CD8-positive, alpha-beta memory T cell (primary cell): ENCODE measurements around the gene RAB8B. TPM values are rescaled to one million over a fixed set of nuclear protein-coding genes. Genes with fewer than 3 reads are reported as not detected.

Experiments used
- CTCF ChIA-PET: fragments of 350-600 bp; sonication (Branson Sonifier 250); formaldehyde crosslinking; loops from one replicate; lab custom pipeline; 2021; ENCODE audit warnings: antibody characterized with exemption; lab: Charles Lee
- POLR2A ChIA-PET: fragments of 350-600 bp; sonication (Branson Sonifier 250); formaldehyde crosslinking; loops from one replicate; lab custom pipeline; 2021; ENCODE audit warnings: antibody characterized with exemption; lab: Charles Lee
- DNase-seq, 5 donors: peaks; one replicate each; pipeline versions ENCODE4 v3.0.0 to v3.0.0-alpha.2; 2020 to 2022; ENCODE audit warnings: mixed read lengths in 1 of 5
- H3K27ac ChIP-seq: one replicate; pipeline ENCODE4 v1.7.0; 2013; ENCODE audit warnings: low read depth, mild to moderate bottlenecking, low read length, moderate library complexity
- H3K27me3 ChIP-seq: 2 replicates; pipeline ENCODE4 v1.7.0; 2013; ENCODE audit warnings: low read length, mild to moderate bottlenecking; ENCODE audit not compliant: insufficient read depth, poor library complexity, severe bottlenecking
- H3K36me3 ChIP-seq: 2 replicates; pipeline ENCODE4 v1.7.0; 2013; ENCODE audit warnings: mild to moderate bottlenecking, low read length, moderate library complexity; ENCODE audit not compliant: insufficient read depth
- H3K4me1 ChIP-seq: 2 replicates; pipeline ENCODE4 v1.7.0; 2013; ENCODE audit warnings: mild to moderate bottlenecking, low read length, moderate library complexity; ENCODE audit not compliant: insufficient read depth
- H3K4me3 ChIP-seq: 2 replicates; pipeline ENCODE4 v1.7.0; 2013; ENCODE audit warnings: mild to moderate bottlenecking, low read length
- H3K9me3 ChIP-seq: 2 replicates; pipeline ENCODE4 v1.7.0; 2013; ENCODE audit warnings: mild to moderate bottlenecking, low read length
- H3K27ac Mint-ChIP-seq, 8 donors: one replicate each; pipeline ENCODE4 v1.8.0; 2020 to 2021; ENCODE audit warnings: mixed read lengths in 8 of 8, mild to moderate bottlenecking in 6 of 8, inconsistent platforms in 3 of 8, moderate library complexity in 3 of 8
- H3K27me3 Mint-ChIP-seq, 2 donors: one replicate each; pipeline ENCODE4 v1.8.0; 2020 to 2021; ENCODE audit warnings: mixed read lengths in 2 of 2, mild to moderate bottlenecking in 1 of 2, moderate library complexity in 1 of 2
- H3K36me3 Mint-ChIP-seq, 3 donors: one replicate each; pipeline ENCODE4 v1.8.0; 2020 to 2021; ENCODE audit warnings: mixed read lengths in 3 of 3, inconsistent platforms in 1 of 3, mild to moderate bottlenecking in 1 of 3
- H3K4me1 Mint-ChIP-seq, 3 donors: one replicate each; pipeline ENCODE4 v1.8.0; 2020 to 2021; ENCODE audit warnings: mixed read lengths in 3 of 3, inconsistent platforms in 1 of 3, mild to moderate bottlenecking in 1 of 3
- H3K4me3 Mint-ChIP-seq, 7 donors: one replicate each; pipeline ENCODE4 v1.8.0; 2020 to 2021; ENCODE audit warnings: mixed read lengths in 7 of 7, mild to moderate bottlenecking in 6 of 7, moderate library complexity in 4 of 7, inconsistent platforms in 2 of 7
- H3K9me3 Mint-ChIP-seq, 5 donors: one replicate each; pipeline ENCODE4 v1.8.0; 2020 to 2022; ENCODE audit warnings: mixed read lengths in 5 of 5, mild to moderate bottlenecking in 3 of 5, moderate library complexity in 2 of 5, inconsistent platforms in 1 of 5
- polyA plus RNA-seq: library from polyadenylated mRNA; unstranded; fragments of 300-500 nt; fragmentation: Illumina TruSeq; gene quantifications from one replicate; pipeline ENCODE4 v1.2.3, GENCODE V29; 2021
- total RNA-seq, 2 experiments: library from RNA; stranded (reverse); gene quantifications; one replicate each; pipeline ENCODE4 v1.2.3, GENCODE V29; 2021

The RAB8B gene
- total and polyA plus RNA-seq, 3 experiments from 2014 or later: 52.9 to 169 (median 165) TPM

GRCh38 chr15:63301088-63301487 is 111.7 kb downstream of the RAB8B start:
- Mint-ChIP-seq H3K4me3 (no peak overlapping the region), H3K27me3 (no peaks in the 10 kb centered on the region), H3K36me3 (peaks cover 24 to 75% (median 34%) of the 10 kb centered on the region in 3 donors), H3K4me1 (peaks cover 3 to 5% (median 4%) of the 10 kb centered on the region in 3 donors), H3K27ac (no peak overlapping the region), H3K9me3 (no peaks in the 10 kb centered on the region)
- CTCF ChIA-PET: no interaction called here
- H3K4me3 ChIP-seq: no peak overlapping the region
- H3K36me3 ChIP-seq: peaks cover 13% of the 10 kb centered on the region
- no peaks in the 10 kb centered on the region for H3K27me3 ChIP-seq
- H3K9me3 ChIP-seq: no peaks in the 10 kb centered on the region
- POLR2A ChIA-PET: no interaction called here
- no peak overlapping the region for H3K27ac ChIP-seq
- DNase-seq: no peak
- no peaks in the 10 kb centered on the region for H3K4me1 ChIP-seq

GRCh38 chr15:63305260-63305659 is 115.9 kb downstream of the RAB8B start:
- H3K36me3 Mint-ChIP-seq: peaks cover 27 to 59% (median 36%) of the 10 kb centered on the region in 3 donors
- no peak overlapping the region for H3K4me3 Mint-ChIP-seq
- no peaks in the 10 kb centered on the region for H3K27me3 Mint-ChIP-seq
- Histone ChIP-seq H3K27ac (no peak overlapping the region), H3K9me3 (no peaks in the 10 kb centered on the region), H3K27me3 (no peaks in the 10 kb centered on the region), H3K4me1 (no peaks in the 10 kb centered on the region), H3K36me3 (peaks cover 13% of the 10 kb centered on the region), H3K4me3 (no peak overlapping the region)
- ChIA-PET CTCF (no interaction called here), POLR2A (no interaction called here)
- H3K27ac Mint-ChIP-seq: no peak overlapping the region
- H3K9me3 Mint-ChIP-seq: no peaks in the 10 kb centered on the region
- H3K4me1 Mint-ChIP-seq: no peaks in the 10 kb centered on the region
- no peak for DNase-seq

DNA sequence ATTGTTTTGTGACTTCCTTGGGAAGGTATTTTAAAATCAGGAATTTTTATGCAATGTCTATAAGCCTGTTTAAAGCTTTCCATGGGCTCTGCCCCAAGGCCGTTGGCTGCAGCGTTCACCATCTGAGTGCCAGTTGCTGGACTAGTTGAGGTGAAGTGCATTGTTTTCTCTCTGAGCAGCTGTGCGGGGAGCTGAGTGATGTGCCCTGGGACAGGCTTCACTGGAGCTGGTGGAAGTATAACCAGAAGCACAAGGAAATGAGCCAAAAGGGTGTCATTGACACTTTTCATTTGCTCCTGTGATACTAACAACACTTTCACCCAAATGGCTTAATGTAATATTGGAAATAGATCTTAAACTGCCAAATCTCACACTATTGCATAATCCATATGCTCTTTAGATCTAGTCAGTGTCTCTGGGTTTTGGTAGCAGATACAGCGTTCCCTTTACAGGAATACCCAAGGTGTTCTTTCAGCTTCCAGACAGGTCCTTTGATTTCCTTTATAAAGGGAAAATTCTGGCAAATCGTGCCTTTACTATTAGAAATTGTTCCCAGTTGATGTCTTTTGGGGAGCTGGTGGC is 117.2 kb downstream of the RAB8B start:
- ChIA-PET CTCF (interaction anchor here (0.8 kb wide), 1 partner anchor 10 kb away, joined by 3 read pairs; no protein-coding TSS in a partner anchor), POLR2A (no interaction called here)
- H3K27me3 Mint-ChIP-seq: no peaks in the 10 kb centered on the region
- H3K4me1 Mint-ChIP-seq: no peaks in the 10 kb centered on the region
- DNase-seq: no peak
- Histone ChIP-seq H3K9me3 (no peaks in the 10 kb centered on the region), H3K27ac (no peak overlapping the region), H3K27me3 (no peaks in the 10 kb centered on the region), H3K36me3 (peaks cover 7% of the 10 kb centered on the region), H3K4me3 (no peak overlapping the region), H3K4me1 (no peaks in the 10 kb centered on the region)
- H3K4me3 Mint-ChIP-seq: no peak overlapping the region
- no peak overlapping the region for H3K27ac Mint-ChIP-seq
- H3K9me3 Mint-ChIP-seq: no peaks in the 10 kb centered on the region
- H3K36me3 Mint-ChIP-seq: peaks cover 24 to 49% (median 38%) of the 10 kb centered on the region in 3 donors

GRCh38 chr15:63308491-63308890 is 119.1 kb downstream of the RAB8B start:
- no peak for DNase-seq
- H3K27ac Mint-ChIP-seq: no peak overlapping the region
- no peaks in the 10 kb centered on the region for H3K4me1 ChIP-seq
- no peak overlapping the region for H3K27ac ChIP-seq
- peaks cover 12 to 32% (median 25%) of the 10 kb centered on the region in 3 donors for H3K36me3 Mint-ChIP-seq
- H3K4me3 Mint-ChIP-seq: no peak overlapping the region
- H3K9me3 ChIP-seq: no peaks in the 10 kb centered on the region
- CTCF ChIA-PET: interaction anchor here (1.5 kb wide), 1 partner anchor 31 kb away, joined by 3 read pairs; no protein-coding TSS in a partner anchor
- POLR2A ChIA-PET: no interaction called here
- no peaks in the 10 kb centered on the region for H3K4me1 Mint-ChIP-seq
- no peak overlapping the region for H3K4me3 ChIP-seq
- peaks cover 7% of the 10 kb centered on the region for H3K36me3 ChIP-seq
- H3K9me3 Mint-ChIP-seq: no peaks in the 10 kb centered on the region
- no peaks in the 10 kb centered on the region for H3K27me3 Mint-ChIP-seq
- H3K27me3 ChIP-seq: no peaks in the 10 kb centered on the region

DNA sequence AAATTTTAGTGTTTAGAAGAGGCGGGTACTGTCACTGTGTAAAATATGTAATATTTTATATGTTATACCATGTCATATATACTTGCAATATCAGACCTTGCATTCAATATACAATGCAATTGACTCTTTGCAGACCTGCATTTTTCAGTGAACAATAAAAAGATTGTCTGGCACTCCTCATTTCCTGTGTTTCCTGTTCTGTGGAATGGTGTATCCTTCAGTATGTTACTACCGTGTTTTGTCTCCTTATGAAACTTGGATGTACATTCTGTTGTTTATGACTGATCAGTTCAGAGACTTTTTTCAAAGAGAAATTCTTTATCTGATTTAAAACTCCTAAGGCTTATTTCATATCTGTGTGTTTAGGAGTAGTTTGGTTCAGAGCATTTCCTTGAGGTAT is 119.5 kb downstream of the RAB8B start:
- H3K36me3 Mint-ChIP-seq: peaks cover 12 to 30% (median 23%) of the 10 kb centered on the region in 3 donors
- Histone ChIP-seq H3K27ac (no peak overlapping the region), H3K4me1 (no peaks in the 10 kb centered on the region), H3K9me3 (no peaks in the 10 kb centered on the region), H3K4me3 (no peak overlapping the region), H3K27me3 (no peaks in the 10 kb centered on the region), H3K36me3 (peaks cover 7% of the 10 kb centered on the region)
- CTCF ChIA-PET: no interaction called here
- no peaks in the 10 kb centered on the region for H3K27me3 Mint-ChIP-seq
- H3K27ac Mint-ChIP-seq: no peak overlapping the region
- POLR2A ChIA-PET: no interaction called here
- no peak for DNase-seq
- H3K4me1 Mint-ChIP-seq: no peaks in the 10 kb centered on the region
- no peak overlapping the region for H3K4me3 Mint-ChIP-seq
- no peaks in the 10 kb centered on the region for H3K9me3 Mint-ChIP-seq

GRCh38 chr15:63310646-63311045 is 121.2 kb downstream of the RAB8B start:
- DNase-seq: no peak
- Mint-ChIP-seq H3K9me3 (no peaks in the 10 kb centered on the region), H3K4me1 (no peaks in the 10 kb centered on the region), H3K36me3 (peaks cover 7 to 15% (median 12%) of the 10 kb centered on the region in 3 donors), H3K27me3 (no peaks in the 10 kb centered on the region), H3K4me3 (no peak overlapping the region), H3K27ac (no peak overlapping the region)
- Histone ChIP-seq H3K27ac (no peak overlapping the region), H3K36me3 (peaks cover 5% of the 10 kb centered on the region), H3K4me3 (no peak overlapping the region), H3K4me1 (no peaks in the 10 kb centered on the region), H3K9me3 (no peaks in the 10 kb centered on the region), H3K27me3 (no peaks in the 10 kb centered on the region)
- POLR2A ChIA-PET: no interaction called here
- CTCF ChIA-PET: no interaction called here

DNA sequence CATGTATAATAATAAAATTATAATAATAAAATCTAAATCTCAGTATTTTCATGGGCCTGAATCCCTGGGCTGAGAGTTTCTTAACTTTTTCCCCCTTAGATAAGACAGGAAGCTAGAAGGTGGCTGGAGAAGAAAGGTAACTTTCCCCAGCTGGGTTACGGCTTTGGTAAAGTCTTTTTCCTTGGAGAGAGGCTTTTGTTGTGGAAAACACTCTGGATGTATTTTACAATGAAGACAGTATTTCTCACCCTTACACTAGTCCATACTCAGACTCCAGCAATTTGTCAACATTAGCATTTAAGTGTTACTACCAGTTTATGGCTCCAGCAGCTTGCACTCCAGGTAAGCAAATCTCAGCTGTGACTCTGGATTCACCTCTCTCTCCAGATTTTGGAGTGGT is 122.9 kb downstream of the RAB8B start:
- Histone ChIP-seq H3K27me3 (no peaks in the 10 kb centered on the region), H3K36me3 (no peaks in the 10 kb centered on the region), H3K4me1 (no peaks in the 10 kb centered on the region), H3K9me3 (no peaks in the 10 kb centered on the region), H3K4me3 (no peak overlapping the region), H3K27ac (no peak overlapping the region)
- no peaks in the 10 kb centered on the region for H3K27me3 Mint-ChIP-seq
- no peaks in the 10 kb centered on the region for H3K4me1 Mint-ChIP-seq
- no peaks in the 10 kb centered on the region for H3K9me3 Mint-ChIP-seq
- ChIA-PET POLR2A (no interaction called here), CTCF (no interaction called here)
- DNase-seq: no peak
- no peak overlapping the region for H3K4me3 Mint-ChIP-seq
- peaks cover 0 to 6% (median 0%) of the 10 kb centered on the region in 3 donors for H3K36me3 Mint-ChIP-seq
- no peak overlapping the region for H3K27ac Mint-ChIP-seq

GRCh38 chr15:63313825-63314224 is 124.4 kb downstream of the RAB8B start:
- H3K27ac Mint-ChIP-seq: no peak overlapping the region
- peaks cover 0 to 6% (median 0%) of the 10 kb centered on the region in 3 donors for H3K36me3 Mint-ChIP-seq
- Histone ChIP-seq H3K27ac (no peak overlapping the region), H3K36me3 (no peaks in the 10 kb centered on the region), H3K9me3 (no peaks in the 10 kb centered on the region), H3K27me3 (no peaks in the 10 kb centered on the region), H3K4me3 (no peak overlapping the region), H3K4me1 (no peaks in the 10 kb centered on the region)
- no peaks in the 10 kb centered on the region for H3K27me3 Mint-ChIP-seq
- H3K4me1 Mint-ChIP-seq: no peaks in the 10 kb centered on the region
- ChIA-PET CTCF (no interaction called here), POLR2A (no interaction called here)
- no peak for DNase-seq
- no peaks in the 10 kb centered on the region for H3K9me3 Mint-ChIP-seq
- no peak overlapping the region for H3K4me3 Mint-ChIP-seq
